Suprapubic skin (tissue), 4 donors: ENCODE data around the gene PLXNB3. TPM values are rescaled to one million over a fixed set of nuclear protein-coding genes. Genes with fewer than 3 reads are reported as not detected.
A peak's percentile ranks its signal among the peaks of the same experiment; 100 is the strongest.

Experiments
- DNase-seq, 2 donors: peaks; one replicate each; pipeline ENCODE4 v3.0.0-alpha.2; 2019; ENCODE audit warnings: low spot score in 2 of 2
- H3K27ac ChIP-seq: fragments of 200-600 bp; sonication (generic); one replicate; pipeline ENCODE4 v1.5.1; 2019
- H3K27me3 ChIP-seq: fragments of 200-600 bp; sonication (generic); one replicate; pipeline ENCODE4 v1.5.1; 2019
- H3K36me3 ChIP-seq: fragments of 200-600 bp; sonication (generic); one replicate; pipeline ENCODE4 v1.5.1; 2019
- H3K4me1 ChIP-seq: fragments of 200-600 bp; sonication (generic); one replicate; pipeline ENCODE4 v1.5.1; 2019
- H3K4me3 ChIP-seq: fragments of 200-600 bp; sonication (generic); one replicate; pipeline ENCODE4 v1.5.1; 2019; ENCODE audit warnings: mild to moderate bottlenecking
- H3K9me3 ChIP-seq: fragments of 200-600 bp; sonication (generic); one replicate; pipeline ENCODE4 v1.5.1; 2019
- EP300 ChIP-seq: sonication (generic); formaldehyde crosslinking; IDR thresholded peaks from one replicate; pipeline ENCODE4 v1.6.1; 2017; ENCODE audit warnings: antibody characterized with exemption
- POLR2A ChIP-seq, 2 donors: fragments of 450-650 bp; IDR thresholded peaks; one replicate each; pipeline ENCODE4 v1.6.1; 2017; ENCODE audit warnings: antibody characterized with exemption in 2 of 2, mild to moderate bottlenecking in 2 of 2, moderate library complexity in 2 of 2
- POLR2AphosphoS5 ChIP-seq, 3 donors: sonication (generic); formaldehyde crosslinking; IDR thresholded peaks; one replicate each; pipeline ENCODE4 v1.6.1; 2017; ENCODE audit warnings: antibody characterized with exemption in 3 of 3
- WGBS: methylation state at CpG from one replicate; pipeline ENCODE4 v1.1.5; 2018; 5-methylcytosine and 5-hydroxymethylcytosine counted together
- total RNA-seq, 4 donors: library from RNA; depleted of rRNA; stranded (reverse); fragments of >200 nt; gene quantifications; one replicate each; pipeline ENCODE4 v1.1.0, GENCODE V29; 2016
- TF ChIP-seq, protein P1 (sequence below), 2 donors: fragments of 200-600 bp in 1 of 2; fragments of 450-650 bp in 1 of 2; sonication (generic) in 1 of 2; IDR thresholded peaks; one replicate each; pipeline ENCODE4 v1.5.1; 2016 to 2019; ENCODE audit warnings: antibody characterized with exemption in 2 of 2, mild to moderate bottlenecking in 1 of 2, moderate library complexity in 1 of 2

PLXNB3 gene
- total RNA-seq, 4 donors from 2014 or later = 13.5 to 23.9 (median 19.8) TPM

DNA sequence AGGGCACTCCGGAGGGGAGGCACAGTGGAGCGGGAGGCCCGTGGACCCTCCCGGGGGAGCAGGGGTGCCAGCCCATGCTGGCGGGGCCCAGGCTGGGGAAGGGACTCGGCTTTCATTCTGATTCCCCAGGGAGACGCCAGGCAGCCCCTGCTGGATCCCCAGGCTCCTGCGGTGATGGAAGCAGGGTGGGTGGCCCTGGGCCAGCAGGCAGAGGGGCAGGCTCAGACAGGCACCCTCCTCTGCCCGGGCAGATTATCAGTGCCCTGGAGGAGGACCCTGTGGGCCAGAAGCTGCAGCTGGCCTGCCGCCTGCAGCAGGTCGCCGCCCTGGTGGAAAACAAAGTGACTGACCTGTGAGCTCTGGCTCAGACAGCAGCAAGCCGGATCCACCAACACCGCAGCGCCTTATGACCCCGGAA lies 14.6 kb downstream of the PLXNB3 start:
- Histone ChIP-seq H3K36me3 (no peaks in the 10 kb centered on the region), H3K4me3 (no peak overlapping the region), H3K27ac (no peak overlapping the region), H3K9me3 (no peaks in the 10 kb centered on the region), H3K4me1 (peaks cover 25% of the 10 kb centered on the region), H3K27me3 (no peaks in the 10 kb centered on the region)
- WGBS = 67% methylated on average over 12 of the region's 16 CpGs
- DNase-seq = no peak
- TF ChIP-seq, protein P1, sequence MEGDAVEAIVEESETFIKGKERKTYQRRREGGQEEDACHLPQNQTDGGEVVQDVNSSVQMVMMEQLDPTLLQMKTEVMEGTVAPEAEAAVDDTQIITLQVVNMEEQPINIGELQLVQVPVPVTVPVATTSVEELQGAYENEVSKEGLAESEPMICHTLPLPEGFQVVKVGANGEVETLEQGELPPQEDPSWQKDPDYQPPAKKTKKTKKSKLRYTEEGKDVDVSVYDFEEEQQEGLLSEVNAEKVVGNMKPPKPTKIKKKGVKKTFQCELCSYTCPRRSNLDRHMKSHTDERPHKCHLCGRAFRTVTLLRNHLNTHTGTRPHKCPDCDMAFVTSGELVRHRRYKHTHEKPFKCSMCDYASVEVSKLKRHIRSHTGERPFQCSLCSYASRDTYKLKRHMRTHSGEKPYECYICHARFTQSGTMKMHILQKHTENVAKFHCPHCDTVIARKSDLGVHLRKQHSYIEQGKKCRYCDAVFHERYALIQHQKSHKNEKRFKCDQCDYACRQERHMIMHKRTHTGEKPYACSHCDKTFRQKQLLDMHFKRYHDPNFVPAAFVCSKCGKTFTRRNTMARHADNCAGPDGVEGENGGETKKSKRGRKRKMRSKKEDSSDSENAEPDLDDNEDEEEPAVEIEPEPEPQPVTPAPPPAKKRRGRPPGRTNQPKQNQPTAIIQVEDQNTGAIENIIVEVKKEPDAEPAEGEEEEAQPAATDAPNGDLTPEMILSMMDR (IDR thresholded peaks at IDR 0.05) = no peak
- TF ChIP-seq POLR2A (IDR thresholded peaks at IDR 0.05) (no peak), POLR2AphosphoS5 (IDR thresholded peaks at IDR 0.05) (no peak), EP300 (no peak)

DNA sequence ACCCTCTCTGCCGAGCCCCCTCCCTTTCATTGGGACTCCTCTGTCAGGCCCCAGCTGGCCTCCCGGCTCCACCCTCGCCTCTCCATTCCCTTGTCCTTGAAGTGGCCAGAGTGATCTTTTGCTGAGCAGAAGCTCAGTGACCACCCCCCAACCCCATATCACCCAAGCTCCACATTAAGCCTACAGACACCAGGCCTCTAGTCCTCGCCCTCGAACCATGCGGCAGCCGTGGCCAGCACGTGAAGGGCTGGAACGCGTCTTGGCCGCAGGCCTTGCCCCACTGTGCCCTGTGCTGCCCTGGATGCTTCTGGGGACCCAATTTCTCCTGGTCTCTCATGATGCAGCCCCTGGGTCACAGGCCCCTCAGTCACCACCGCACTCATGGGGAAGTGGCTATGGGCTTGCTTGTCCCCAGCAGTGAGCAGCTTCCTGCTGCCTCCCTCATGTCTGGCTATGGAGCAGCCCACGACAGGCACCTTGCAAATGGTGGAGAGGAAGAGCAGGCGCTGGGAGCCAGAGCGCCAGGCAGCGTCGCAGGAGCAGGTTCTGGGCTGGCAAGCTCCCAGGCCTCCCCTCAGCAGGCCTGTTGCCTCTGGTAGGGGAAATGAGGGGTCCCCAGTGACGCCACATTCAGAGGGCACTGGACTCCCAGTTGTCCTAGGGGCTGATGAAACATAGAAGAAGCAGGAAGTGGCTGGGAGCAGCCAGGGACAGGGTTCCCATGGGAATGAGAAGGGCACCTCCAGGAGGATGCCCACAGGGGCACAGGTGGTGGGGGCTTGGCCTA lies 16.0 kb downstream of the PLXNB3 start:
- no peaks in the 10 kb centered on the region for H3K27me3 ChIP-seq

DNA sequence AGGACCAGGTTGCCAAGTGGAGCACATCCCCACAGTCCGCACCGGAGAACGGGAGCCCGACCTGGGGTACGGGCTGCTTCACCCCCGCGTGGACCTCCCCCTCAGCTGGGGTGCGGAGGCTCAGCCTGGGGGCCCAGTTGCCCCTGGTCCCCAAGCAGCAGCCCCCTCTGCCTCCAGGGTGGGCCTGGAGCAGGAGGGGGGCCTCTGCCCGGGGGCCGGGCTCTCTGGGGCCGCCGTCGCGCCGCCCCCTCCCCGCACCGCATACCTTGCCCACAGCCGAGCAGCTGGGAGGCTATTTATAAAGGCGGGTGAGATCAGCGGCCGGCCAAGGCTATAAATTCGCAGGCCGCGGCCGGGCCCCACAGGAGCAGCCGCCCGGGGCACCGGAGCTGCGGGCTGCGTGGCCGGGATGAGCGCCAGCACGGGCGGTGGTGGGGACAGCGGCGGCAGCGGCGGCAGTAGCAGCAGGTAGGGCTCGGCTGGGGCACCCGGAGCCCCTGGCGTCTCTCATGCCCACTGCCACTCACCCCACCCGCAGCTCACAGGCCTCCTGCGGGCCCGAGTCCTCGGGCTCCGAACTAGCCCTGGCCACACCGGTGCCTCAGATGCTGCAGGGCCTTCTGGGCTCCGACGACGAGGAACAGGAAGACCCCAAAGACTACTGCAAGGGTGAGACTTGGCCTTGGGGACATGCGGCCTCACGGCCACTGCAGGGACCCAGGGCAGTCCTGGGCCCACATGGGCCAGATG lies 16.8 kb downstream of the PLXNB3 start, which contains the start of gene SRPK3:
Gene SRPK3, plus strand, starts transcription at position 364 of the 750 bp plus-strand sequence. Its CDS starts 46 bp downstream, at position 410.
- Histone ChIP-seq H3K27ac (no peak within 1 kb of the TSS), H3K27me3 (no peaks in the 10 kb centered on the region), H3K4me1 (peaks cover 25% of the 10 kb centered on the region), H3K36me3 (peaks cover 10% of the 10 kb centered on the region), H3K9me3 (no peaks in the 10 kb centered on the region), H3K4me3 (peak within 1 kb of the TSS; percentile 3)
- WGBS = 63% methylated on average over 19 of the region's 52 CpGs
- TF ChIP-seq, protein P1 (IDR thresholded peaks at IDR 0.05) = no peak
- no peak for TF ChIP-seq POLR2A (IDR thresholded peaks at IDR 0.05)
- TF ChIP-seq EP300 = no peak
- no peak for DNase-seq

More for the DNA sequence above, 16.0 kb downstream of the PLXNB3 start:
- no peak for TF ChIP-seq POLR2A (IDR thresholded peaks at IDR 0.05)
- TF ChIP-seq, protein P1 (IDR thresholded peaks at IDR 0.05) = no peak
- no peak for TF ChIP-seq POLR2AphosphoS5 (IDR thresholded peaks at IDR 0.05)
- no peak for TF ChIP-seq EP300
- Histone ChIP-seq H3K36me3 (peaks cover 2% of the 10 kb centered on the region), H3K4me1 (peaks cover 25% of the 10 kb centered on the region), H3K4me3 (no peak overlapping the region), H3K9me3 (no peaks in the 10 kb centered on the region), H3K27ac (no peak overlapping the region)
- 77% methylated on average over 17 of the region's 18 CpGs for whole genome bisulfite sequencing
- no peak for DNase-seq

DNA sequence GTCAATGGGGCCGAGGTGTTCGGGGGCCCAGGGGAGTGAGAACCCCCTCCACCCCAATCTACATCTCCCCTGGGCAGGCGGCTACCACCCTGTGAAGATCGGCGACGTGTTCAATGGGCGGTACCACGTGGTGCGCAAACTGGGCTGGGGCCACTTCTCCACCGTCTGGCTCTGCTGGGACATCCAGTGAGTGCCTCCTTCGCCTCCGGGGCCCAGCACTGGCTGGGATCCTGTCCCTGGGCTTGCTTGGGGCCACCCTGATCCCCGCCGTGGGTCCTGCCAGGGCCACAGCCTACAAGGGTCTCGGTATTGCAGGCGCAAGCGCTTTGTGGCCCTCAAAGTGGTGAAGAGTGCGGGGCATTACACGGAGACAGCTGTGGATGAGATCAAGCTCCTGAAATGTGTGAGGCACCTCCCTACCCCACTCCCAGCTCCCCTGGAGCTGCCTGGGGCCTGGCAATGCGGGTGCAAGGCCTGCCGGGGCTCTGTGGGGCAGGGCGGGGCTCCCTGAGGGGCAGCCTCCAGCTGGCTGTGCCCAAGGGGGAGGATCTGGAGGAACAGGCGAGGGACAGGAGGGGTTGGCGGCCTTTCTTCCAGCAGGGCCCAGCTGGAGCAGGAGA lies 17.5 kb downstream of the PLXNB3 start:
- Histone ChIP-seq H3K9me3 (no peaks in the 10 kb centered on the region), H3K4me3 (no peak overlapping the region), H3K36me3 (peaks cover 17% of the 10 kb centered on the region), H3K27me3 (no peaks in the 10 kb centered on the region), H3K27ac (no peak overlapping the region), H3K4me1 (peaks cover 25% of the 10 kb centered on the region)
- no peak for DNase-seq
- TF ChIP-seq, protein P1 (IDR thresholded peaks at IDR 0.05) = no peak
- TF ChIP-seq POLR2A (IDR thresholded peaks at IDR 0.05) = no peak
- TF ChIP-seq EP300 = no peak
- no peak for TF ChIP-seq POLR2AphosphoS5 (IDR thresholded peaks at IDR 0.05)
- WGBS = 76% methylated on average over 12 of the region's 24 CpGs
